HG02943 (cell line): Measurements from ENCODE around the gene HTT.
"Not testable (repeated sequence)": the region's sequence is repeated elsewhere in the genome, so short reads cannot be mapped to it uniquely, and the experiment has no call there.

Source experiments
- ATAC-seq: cut with Tn5 transposase; IDR thresholded peaks from one replicate; pipeline ENCODE4 v1.9.1; 2021; ENCODE audit warnings: mild to moderate bottlenecking, low read depth, moderate library complexity; ENCODE audit not compliant: unreplicated experiment

Gene HTT

DNA sequence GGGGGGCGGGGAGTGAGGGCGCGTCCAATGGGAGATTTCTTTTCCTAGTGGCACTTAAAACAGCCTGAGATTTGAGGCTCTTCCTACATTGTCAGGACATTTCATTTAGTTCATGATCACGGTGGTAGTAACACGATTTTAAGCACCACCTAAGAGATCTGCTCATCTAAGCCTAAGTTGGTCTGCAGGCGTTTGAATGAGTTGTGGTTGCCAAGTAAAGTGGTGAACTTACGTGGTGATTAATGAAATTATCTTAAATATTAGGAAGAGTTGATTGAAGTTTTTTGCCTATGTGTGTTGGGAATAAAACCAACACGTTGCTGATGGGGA, 1.1 kb downstream of the HTT start:
- no peak for ATAC-seq

DNA sequence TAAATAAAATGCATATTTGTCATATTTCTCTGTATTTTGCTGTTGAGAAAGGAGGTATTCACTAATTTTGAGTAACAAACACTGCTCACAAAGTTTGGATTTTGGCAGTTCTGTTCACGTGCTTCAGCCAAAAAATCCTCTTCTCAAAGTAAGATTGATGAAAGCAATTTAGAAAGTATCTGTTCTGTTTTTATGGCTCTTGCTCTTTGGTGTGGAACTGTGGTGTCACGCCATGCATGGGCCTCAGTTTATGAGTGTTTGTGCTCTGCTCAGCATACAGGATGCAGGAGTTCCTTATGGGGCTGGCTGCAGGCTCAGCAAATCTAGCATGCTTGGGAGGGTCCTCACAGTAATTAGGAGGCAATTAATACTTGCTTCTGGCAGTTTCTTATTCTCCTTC, 3.3 kb downstream of the HTT start:
- no peak for ATAC-seq

DNA sequence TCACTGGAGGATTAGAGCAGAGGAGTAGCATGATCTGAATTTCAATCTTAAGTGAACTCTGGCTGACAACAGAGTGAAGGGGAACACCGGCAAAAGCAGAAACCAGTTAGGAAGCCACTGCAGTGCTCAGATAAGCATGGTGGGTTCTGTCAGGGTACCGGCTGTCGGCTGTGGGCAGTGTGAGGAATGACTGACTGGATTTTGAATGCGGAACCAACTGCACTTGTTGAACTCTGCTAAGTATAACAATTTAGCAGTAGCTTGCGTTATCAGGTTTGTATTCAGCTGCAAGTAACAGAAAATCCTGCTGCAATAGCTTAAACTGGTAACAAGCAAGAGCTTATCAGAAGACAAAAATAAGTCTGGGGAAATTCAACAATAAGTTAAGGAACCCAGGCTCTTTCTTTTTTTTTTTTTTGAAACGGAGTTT, 5.2 kb downstream of the HTT start:
- ATAC-seq = no peak

GRCh38 chr4:3082925-3083515, 8.5 kb downstream of the HTT start:
- no peak for ATAC-seq

DNA sequence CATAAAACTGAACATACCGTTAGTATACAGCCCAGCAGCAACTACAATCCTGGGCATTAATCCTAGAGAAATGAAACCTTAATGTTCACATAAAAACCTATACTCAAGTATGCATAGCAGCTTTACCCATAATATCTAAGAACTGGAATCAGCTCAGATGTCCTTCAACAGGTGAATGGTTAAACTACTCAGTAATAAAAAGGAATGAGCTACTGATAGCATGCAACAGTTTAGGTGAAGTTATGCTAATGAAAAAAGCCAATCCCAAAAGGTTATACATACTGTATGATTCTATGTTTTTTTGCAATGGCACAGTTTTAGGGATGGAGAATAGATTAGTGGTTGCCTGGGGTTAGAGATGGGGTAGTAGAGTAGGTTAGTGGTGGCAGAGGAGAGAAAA, 9.3 kb downstream of the HTT start:
- no peak for ATAC-seq

GRCh38 chr4:3085948-3086670, 11.6 kb downstream of the HTT start:
- ATAC-seq = no peak

DNA sequence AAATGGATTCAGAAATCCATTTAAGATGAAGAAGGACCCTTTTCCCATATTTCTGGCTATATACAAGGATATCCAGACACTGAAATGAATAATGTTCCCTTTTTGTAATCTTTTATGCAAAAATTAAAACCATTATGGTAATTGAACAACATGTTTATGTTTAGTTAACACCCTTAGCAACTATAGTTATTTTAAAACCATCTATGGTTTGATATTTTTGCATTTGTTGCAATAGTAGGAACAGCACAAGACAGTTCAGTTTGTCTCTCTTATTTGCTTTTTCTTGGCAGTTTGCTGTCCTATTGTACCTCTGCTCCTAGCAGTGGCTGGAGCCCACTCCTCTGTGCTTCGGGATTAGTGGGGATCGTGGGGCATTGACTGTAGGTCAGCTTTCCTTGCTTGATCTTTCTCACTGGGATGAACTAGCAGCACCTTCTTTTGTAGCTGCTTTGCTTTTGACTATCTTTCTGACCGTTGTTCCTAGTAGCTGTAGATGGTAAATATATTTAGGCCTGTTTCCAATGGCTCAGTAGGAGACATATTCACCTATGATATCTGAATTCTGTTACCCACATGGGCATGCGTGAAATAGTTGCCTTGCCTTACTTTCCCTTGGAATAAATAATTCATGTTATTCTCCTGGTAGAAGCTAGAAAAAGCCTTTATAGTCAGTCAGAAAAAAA, 12.8 kb downstream of the HTT start:
- no peak for ATAC-seq

- no peak for ATAC-seq
Measured at GRCh38 chr4:3091464-3091863, 17.0 kb downstream of the HTT start.

DNA sequence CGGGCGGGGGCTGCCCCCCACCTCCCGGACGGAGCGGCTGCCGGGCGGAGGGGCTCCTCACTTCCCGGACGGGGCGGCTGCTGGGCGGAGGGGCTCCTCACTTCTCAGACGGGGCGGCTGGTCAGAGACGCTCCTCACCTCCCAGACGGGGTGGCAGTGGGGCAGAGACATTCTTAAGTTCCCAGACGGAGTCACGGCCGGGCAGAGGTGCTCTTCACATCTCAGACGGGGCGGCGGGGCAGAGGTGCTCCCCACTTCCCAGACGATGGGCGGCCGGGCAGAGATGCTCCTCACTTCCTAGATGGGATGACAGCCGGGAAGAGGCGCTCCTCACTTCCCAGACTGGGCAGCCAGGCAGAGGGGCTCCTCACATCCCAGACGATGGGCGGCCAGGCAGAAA, 20.2 kb downstream of the HTT start:
- ATAC-seq = not testable (repeated sequence)

DNA sequence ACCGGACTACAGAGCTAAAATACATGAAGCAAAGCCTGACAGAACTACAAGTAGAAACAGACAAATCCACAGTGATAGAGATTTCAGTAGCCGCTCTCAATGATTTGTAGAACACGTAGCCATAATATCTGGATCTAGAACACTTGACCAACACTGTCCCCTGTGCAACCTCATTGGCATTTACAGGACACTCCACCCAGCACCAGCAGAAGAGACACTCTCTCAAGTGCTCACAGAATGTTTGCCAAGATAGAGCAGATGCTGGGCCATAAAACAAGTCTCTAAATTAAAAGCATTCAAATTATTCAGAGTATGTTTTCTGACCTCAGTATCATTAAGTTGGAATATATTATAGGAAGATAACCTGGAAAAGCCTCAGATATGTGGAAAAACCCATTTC, 21.7 kb downstream of the HTT start:
- ATAC-seq = no peak

GRCh38 chr4:3098346-3098745, 23.9 kb downstream of the HTT start:
- ATAC-seq = no peak

GRCh38 chr4:3106339-3107186, 32.1 kb downstream of the HTT start:
- ATAC-seq = peak; percentile 68

DNA sequence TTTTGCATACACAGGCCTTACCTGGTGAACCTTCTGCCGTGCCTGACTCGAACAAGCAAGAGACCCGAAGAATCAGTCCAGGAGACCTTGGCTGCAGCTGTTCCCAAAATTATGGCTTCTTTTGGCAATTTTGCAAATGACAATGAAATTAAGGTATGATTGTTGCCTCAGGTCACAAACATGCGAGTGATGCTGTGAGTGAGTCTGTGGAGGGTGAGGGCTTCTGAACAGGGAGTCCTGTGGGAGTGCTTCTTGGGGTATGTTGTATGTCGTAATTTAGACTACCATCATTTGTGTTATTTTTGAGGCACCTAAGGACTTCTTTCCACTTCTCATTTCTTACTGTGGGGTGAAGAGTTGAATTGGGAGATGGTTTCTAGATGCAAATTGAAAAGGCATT, 32.8 kb downstream of the HTT start:
- no peak for ATAC-seq

DNA sequence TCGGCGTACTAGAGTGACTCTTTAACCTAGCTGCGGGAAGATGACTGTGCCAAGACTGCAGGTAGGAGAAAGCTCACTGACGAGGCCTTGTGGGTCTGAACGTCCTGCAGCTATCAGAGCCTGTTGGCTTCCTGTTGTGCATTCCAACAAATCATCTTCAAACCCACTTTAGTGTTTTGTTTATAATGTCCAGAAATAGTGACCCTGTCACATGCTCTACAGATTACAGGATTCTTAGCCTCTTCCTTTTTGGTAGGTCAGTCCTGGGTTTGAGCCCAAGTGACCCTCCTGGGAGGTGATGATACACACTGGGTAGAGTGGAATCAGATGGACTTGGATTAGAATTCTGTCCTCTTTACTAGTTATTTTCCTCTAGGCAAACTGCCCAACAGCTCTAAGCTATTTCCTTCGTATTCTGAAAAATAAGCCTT, 33.2 kb downstream of the HTT start:
- no peak for ATAC-seq

DNA sequence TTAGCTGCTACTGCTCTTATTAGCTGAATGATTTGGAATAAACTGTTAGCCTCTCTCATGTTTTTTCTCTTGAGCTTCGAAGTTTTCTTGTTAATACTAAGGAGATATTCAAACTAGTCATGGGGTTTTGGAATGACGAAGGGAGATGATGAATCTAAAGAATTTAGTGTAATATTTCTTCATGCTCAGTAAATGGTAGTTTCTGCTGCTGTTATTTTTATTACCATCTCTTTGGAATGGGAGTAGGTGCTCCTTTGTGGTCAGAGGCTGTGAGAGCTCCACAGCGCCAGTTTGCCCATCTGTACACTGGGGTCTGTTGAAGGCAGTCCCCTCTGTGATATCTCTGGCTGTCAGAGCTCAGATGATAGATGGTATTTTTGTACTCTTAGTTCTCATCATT, 33.7 kb downstream of the HTT start:
- no peak for ATAC-seq

DNA sequence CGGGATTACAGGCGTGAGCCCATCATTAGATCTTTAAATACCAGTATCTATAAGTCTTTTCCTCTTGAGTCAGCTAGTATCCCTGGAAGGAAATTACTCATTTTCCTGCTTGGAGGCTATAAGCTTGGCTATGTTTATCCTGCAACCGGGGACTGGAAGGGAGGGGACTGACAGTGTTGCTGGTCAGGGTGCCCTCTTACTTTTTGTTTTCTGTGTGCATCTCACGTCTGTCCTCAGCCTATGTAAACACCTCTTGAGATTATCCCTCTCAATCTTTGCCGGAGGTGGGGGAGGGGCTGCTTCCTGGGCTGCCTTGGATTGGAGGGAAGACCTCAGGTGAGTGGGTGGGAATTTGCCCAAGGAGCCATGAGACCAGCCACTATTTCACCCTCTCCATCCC, 37.0 kb downstream of the HTT start:
- ATAC-seq = no peak

DNA sequence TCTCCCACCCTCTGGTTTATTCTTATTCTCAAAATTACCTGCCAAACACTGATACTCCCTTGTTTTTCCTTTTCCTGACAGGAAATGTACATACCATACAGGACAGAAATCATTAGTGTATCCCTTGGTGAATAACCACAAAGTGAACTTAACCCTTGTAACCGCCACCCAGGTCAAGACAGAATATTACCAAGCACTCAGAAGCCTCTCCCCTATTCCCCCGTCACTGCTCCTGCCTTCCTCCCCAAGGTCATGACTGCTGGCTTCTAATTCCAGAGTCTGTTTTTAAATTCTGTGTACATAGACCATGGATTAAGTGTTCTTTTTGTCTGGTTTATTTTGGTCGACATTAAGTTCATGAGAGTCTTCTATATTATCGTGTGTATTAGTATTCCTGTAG, 37.7 kb downstream of the HTT start:
- ATAC-seq = no peak

GRCh38 chr4:3112609-3113469, 38.4 kb downstream of the HTT start:
- no peak for ATAC-seq

DNA sequence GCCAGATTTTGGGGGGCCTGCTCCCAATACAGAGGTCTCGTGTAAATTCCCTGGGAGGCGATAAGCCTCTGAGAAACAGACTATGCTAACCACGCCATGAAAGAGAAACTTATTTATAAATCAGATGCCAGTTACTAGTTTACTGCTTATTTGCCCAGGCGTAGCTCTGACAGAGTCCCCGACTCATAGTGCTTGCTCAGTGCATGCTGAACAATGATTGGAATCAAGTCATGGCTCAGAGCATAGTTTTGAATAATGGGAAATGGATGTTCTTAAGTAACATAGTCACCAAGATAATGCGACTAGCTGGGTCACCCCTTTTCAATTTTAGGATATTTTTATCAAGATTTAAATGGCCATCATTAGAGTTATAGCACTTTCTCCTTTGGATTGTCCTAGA, 39.9 kb downstream of the HTT start:
- no peak for ATAC-seq

DNA sequence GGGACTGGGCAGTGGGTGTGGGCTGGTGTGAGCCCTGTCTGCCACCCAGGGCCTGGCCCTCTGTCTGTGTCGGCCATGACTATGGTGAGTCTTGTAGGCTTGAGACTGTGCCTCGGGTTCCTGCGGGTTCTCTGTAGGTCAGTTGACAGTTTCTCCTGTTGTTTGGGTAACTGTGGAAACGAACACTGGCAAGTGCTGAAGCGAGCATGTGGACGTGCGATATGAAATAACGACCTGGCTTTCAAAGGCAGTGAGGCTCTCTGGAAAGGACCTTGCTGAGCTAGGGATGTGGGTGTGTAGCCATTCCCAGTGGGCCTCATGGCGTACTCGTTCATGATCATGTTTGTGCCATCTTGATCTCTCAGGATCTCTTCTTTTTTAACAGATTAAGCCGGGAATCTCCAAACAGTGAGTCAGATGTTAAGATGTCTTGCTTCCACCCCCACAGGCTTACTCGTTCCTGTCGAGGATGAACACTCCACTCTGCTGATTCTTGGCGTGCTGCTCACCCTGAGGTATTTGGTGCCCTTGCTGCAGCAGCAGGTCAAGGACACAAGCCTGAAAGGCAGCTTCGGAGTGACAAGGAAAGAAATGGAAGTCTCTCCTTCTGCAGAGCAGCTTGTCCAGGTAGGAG, 41.3 kb downstream of the HTT start:
- no peak for ATAC-seq
